Naive thymus-derived CD4-positive, alpha-beta T cell (primary cell): ENCODE data around the gene ADAMTS13. TPM values are rescaled to one million over a fixed set of nuclear protein-coding genes. Genes with fewer than 3 reads are reported as not detected.
A peak's percentile ranks its signal among the peaks of the same experiment; 100 is the strongest.
"Not testable (repeated sequence)": the region's sequence is repeated elsewhere in the genome, so short reads cannot be mapped to it uniquely, and the experiment has no call there.

Experiments used
- ATAC-seq: fragments of 150-1000 bp; cut with Tn5 transposase; 2 replicates; pipeline ENCODE4 v1.10.0; 2021; ENCODE audit warnings: mild to moderate bottlenecking, moderate library complexity
- CTCF ChIA-PET: fragments of 350-600 bp; sonication (Branson Sonifier 250); formaldehyde crosslinking; loops from one replicate; lab custom pipeline; 2021; ENCODE audit warnings: antibody characterized with exemption; lab: Charles Lee
- POLR2A ChIA-PET: fragments of 350-600 bp; sonication (Branson Sonifier 250); formaldehyde crosslinking; loops from one replicate; lab custom pipeline; 2021; ENCODE audit warnings: antibody characterized with exemption, inconsistent platforms; lab: Charles Lee
- DNase-seq, 9 donors: peaks; one replicate each; pipeline versions ENCODE4 v3.0.0 to v3.0.0-alpha.2; 2020 to 2022; ENCODE audit warnings: mixed read lengths in 1 of 9
- H3K27ac ChIP-seq: one replicate; pipeline ENCODE4 v1.7.0; 2013; ENCODE audit warnings: mild to moderate bottlenecking, low read depth, low read length, moderate library complexity
- H3K27me3 ChIP-seq, 2 donors: one replicate each; pipeline ENCODE4 v1.7.0; 2013; ENCODE audit warnings: low read length in 2 of 2, mild to moderate bottlenecking in 2 of 2, moderate library complexity in 2 of 2; ENCODE audit not compliant: control insufficient read depth in 2 of 2, insufficient read depth in 2 of 2
- H3K36me3 ChIP-seq, 3 experiments: 1 replicate in 2 of 3; 2 replicates in 1 of 3; pipeline ENCODE4 v1.7.0; 2013; ENCODE audit warnings: low read length in 3 of 3, mild to moderate bottlenecking in 3 of 3, moderate library complexity in 1 of 3; ENCODE audit not compliant: insufficient read depth in 3 of 3, control insufficient read depth in 2 of 3
- H3K4me1 ChIP-seq, 2 donors: one replicate each; pipeline ENCODE4 v1.7.0; 2013; ENCODE audit warnings: low read length in 2 of 2, mild to moderate bottlenecking in 2 of 2, moderate library complexity in 1 of 2; ENCODE audit not compliant: control insufficient read depth in 2 of 2, insufficient read depth in 2 of 2
- H3K4me3 ChIP-seq: 2 replicates; pipeline ENCODE4 v1.7.0; 2013; ENCODE audit warnings: mild to moderate bottlenecking, low read length
- H3K9me3 ChIP-seq, 3 experiments: 1 replicate in 2 of 3; 2 replicates in 1 of 3; pipeline ENCODE4 v1.7.0; 2013; ENCODE audit warnings: low read length in 3 of 3; ENCODE audit not compliant: control insufficient read depth in 2 of 3
- H3K27ac Mint-ChIP-seq, 9 donors: one replicate each; pipeline ENCODE4 v1.8.0; 2020 to 2022; ENCODE audit warnings: mixed read lengths in 9 of 9, mild to moderate bottlenecking in 8 of 9, moderate library complexity in 5 of 9, inconsistent platforms in 2 of 9
- H3K27me3 Mint-ChIP-seq, 5 donors: one replicate each; pipeline ENCODE4 v1.8.0; 2021 to 2022; ENCODE audit warnings: mixed read lengths in 5 of 5, mild to moderate bottlenecking in 1 of 5
- H3K36me3 Mint-ChIP-seq, 5 donors: one replicate each; pipeline ENCODE4 v1.8.0; 2020 to 2022; ENCODE audit warnings: mixed read lengths in 5 of 5, mild to moderate bottlenecking in 3 of 5, inconsistent platforms in 1 of 5
- H3K4me1 Mint-ChIP-seq, 7 donors: one replicate each; pipeline ENCODE4 v1.8.0; 2020 to 2022; ENCODE audit warnings: mixed read lengths in 7 of 7, mild to moderate bottlenecking in 3 of 7, inconsistent platforms in 1 of 7
- H3K4me3 Mint-ChIP-seq, 10 donors: one replicate each; pipeline ENCODE4 v1.8.0; 2020 to 2022; ENCODE audit warnings: mild to moderate bottlenecking in 10 of 10, mixed read lengths in 10 of 10, moderate library complexity in 6 of 10, inconsistent platforms in 2 of 10
- H3K9me3 Mint-ChIP-seq, 11 donors: one replicate each; pipeline ENCODE4 v1.8.0; 2020 to 2022; ENCODE audit warnings: mixed read lengths in 11 of 11, mild to moderate bottlenecking in 4 of 11, inconsistent platforms in 1 of 11, moderate library complexity in 1 of 11
- intact Hi-C, 2 donors: fragments of 100-400 bp; cut with micrococcal nuclease; formaldehyde crosslinking; loops; one replicate each; pipeline ENCODE4 v1.15.1; 2023
- polyA plus RNA-seq, 2 donors: library from polyadenylated mRNA; unstranded; fragments of 300-500 nt; fragmentation: Illumina TruSeq; gene quantifications; one replicate each; pipeline ENCODE4 v1.2.3, GENCODE V29; 2021
- total RNA-seq, 6 experiments: library from RNA in 5 of 6; stranded (reverse) in 5 of 6; gene quantifications; 1 replicate in 5 of 6; 2 replicates in 1 of 6; pipeline ENCODE4 v1.2.3 and lab custom pipeline; 2021 to 2026

ADAMTS13 gene
- total and polyA plus RNA-seq, 7 experiments from 2014 or later, result 0.07 to 3.1 (median 2.4) TPM

- CTCF ChIA-PET, H3K27me3 Mint-ChIP-seq, H3K4me3 ChIP-seq, POLR2A ChIA-PET, H3K27ac Mint-ChIP-seq, H3K36me3 ChIP-seq, H3K27ac ChIP-seq, intact Hi-C loops, H3K36me3 Mint-ChIP-seq, H3K27me3 ChIP-seq, H3K4me1 Mint-ChIP-seq, H3K9me3 Mint-ChIP-seq, H3K9me3 ChIP-seq, DNase-seq, ATAC-seq, H3K4me3 Mint-ChIP-seq, H3K4me1 ChIP-seq: not testable (repeated sequence)
Observed at GRCh38 chr9:133391449-133391848, 30.7 kb upstream of the ADAMTS13 start.

GRCh38 chr9:133392308-133392707, 29.9 kb upstream of the ADAMTS13 start:
- POLR2A ChIA-PET, result not testable (repeated sequence)

GRCh38 chr9:133393399-133393798, 28.8 kb upstream of the ADAMTS13 start:
- H3K36me3 ChIP-seq, result no peaks in the 10 kb centered on the region
- no peak overlapping the region for H3K4me3 Mint-ChIP-seq
- H3K9me3 Mint-ChIP-seq, result no peaks in the 10 kb centered on the region
- no peak overlapping the region for H3K27ac Mint-ChIP-seq
- ATAC-seq, result no peak
- no peaks in the 10 kb centered on the region for H3K27me3 ChIP-seq
- H3K27ac ChIP-seq, result no peak overlapping the region
- intact Hi-C loops, result no loop called here
- CTCF ChIA-PET, result no interaction called here
- no peak overlapping the region for H3K4me3 ChIP-seq
- peaks cover 0 to 3% (median 0%) of the 10 kb centered on the region in 7 donors for H3K4me1 Mint-ChIP-seq
- POLR2A ChIA-PET, result no interaction called here
- H3K27me3 Mint-ChIP-seq, result peaks cover 0 to 9% (median 0%) of the 10 kb centered on the region in 5 donors
- no peak for DNase-seq
- H3K4me1 ChIP-seq, result no peaks in the 10 kb centered on the region
- H3K36me3 Mint-ChIP-seq, result no peaks in the 10 kb centered on the region
- H3K9me3 ChIP-seq, result no peaks in the 10 kb centered on the region

More at GRCh38 chr9:133392308-133392707, 29.9 kb upstream of the ADAMTS13 start:
- H3K9me3 ChIP-seq, H3K4me1 Mint-ChIP-seq, H3K4me3 ChIP-seq, H3K27me3 Mint-ChIP-seq, H3K36me3 Mint-ChIP-seq, intact Hi-C loops, ATAC-seq, H3K4me3 Mint-ChIP-seq, CTCF ChIA-PET, H3K27ac Mint-ChIP-seq, H3K27ac ChIP-seq, H3K9me3 Mint-ChIP-seq, H3K4me1 ChIP-seq, DNase-seq, H3K27me3 ChIP-seq, H3K36me3 ChIP-seq: not testable (repeated sequence)

DNA sequence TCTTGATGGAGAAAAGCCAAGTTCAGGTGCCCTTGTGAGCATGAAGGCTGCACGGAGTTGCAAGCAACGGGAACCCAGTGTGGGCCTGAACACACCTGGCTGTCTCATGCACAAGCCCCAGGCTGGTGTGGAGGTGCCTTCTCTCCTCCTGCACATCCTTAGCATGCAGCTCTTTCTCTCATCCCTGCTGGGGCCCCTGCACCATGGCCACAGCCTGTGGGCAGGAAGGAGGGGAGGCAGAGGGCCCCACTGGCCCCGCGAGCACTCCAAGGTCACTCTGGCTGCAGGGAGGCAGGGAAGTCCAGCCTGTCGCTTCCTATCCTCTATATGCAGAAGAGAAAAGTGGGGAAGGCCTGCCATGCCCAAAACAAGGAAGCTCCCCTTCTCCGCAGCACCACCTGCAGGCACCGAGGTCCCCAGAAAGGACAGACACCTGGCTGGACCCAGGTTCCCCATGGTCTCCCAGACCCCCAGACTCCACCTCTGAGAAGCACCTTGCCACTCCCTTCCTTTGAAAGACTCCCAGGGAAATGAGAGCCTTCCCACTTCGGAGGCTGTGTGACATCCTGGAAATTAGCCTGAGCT, 27.4 kb upstream of the ADAMTS13 start:
- DNase-seq (no peak), ATAC-seq (no peak)
- no peaks in the 10 kb centered on the region for H3K9me3 Mint-ChIP-seq
- intact Hi-C loops, result no loop called here
- no peaks in the 10 kb centered on the region for H3K9me3 ChIP-seq
- no peak overlapping the region for H3K4me3 ChIP-seq
- H3K4me1 ChIP-seq, result no peaks in the 10 kb centered on the region
- POLR2A ChIA-PET, result no interaction called here
- no peak overlapping the region for H3K27ac ChIP-seq
- H3K27me3 Mint-ChIP-seq, result peaks cover 0 to 4% (median 0%) of the 10 kb centered on the region in 5 donors
- CTCF ChIA-PET, result no interaction called here
- H3K27ac Mint-ChIP-seq, result no peak overlapping the region
- H3K36me3 Mint-ChIP-seq, result no peaks in the 10 kb centered on the region
- H3K36me3 ChIP-seq, result no peaks in the 10 kb centered on the region
- H3K4me1 Mint-ChIP-seq, result peaks cover 0 to 3% (median 0%) of the 10 kb centered on the region in 7 donors
- no peak overlapping the region for H3K4me3 Mint-ChIP-seq
- H3K27me3 ChIP-seq, result no peaks in the 10 kb centered on the region

- POLR2A ChIA-PET, result no interaction called here
- Mint-ChIP-seq H3K4me3 (no peak overlapping the region), H3K27ac (peak overlapping the region in 2 of 9 donors; percentile 22 to 46), H3K4me1 (peaks cover 0 to 3% (median 0%) of the 10 kb centered on the region in 7 donors), H3K27me3 (no peaks in the 10 kb centered on the region), H3K36me3 (no peaks in the 10 kb centered on the region), H3K9me3 (no peaks in the 10 kb centered on the region)
- no peaks in the 10 kb centered on the region for H3K4me1 ChIP-seq
- DNase-seq, result no peak
- no peaks in the 10 kb centered on the region for H3K36me3 ChIP-seq
- intact Hi-C loops, result no loop called here
- ATAC-seq, result no peak
- no peak overlapping the region for H3K4me3 ChIP-seq
- H3K9me3 ChIP-seq, result no peaks in the 10 kb centered on the region
- H3K27ac ChIP-seq, result no peak overlapping the region
- no peaks in the 10 kb centered on the region for H3K27me3 ChIP-seq
- CTCF ChIA-PET, result interaction anchor here (0.7 kb wide), 1 partner anchor 10 kb away, joined by 4 read pairs; no protein-coding TSS in a partner anchor
Observed at GRCh38 chr9:133396952-133397351, 25.2 kb upstream of the ADAMTS13 start.

GRCh38 chr9:133397370-133397769, 24.8 kb upstream of the ADAMTS13 start:
- Mint-ChIP-seq H3K27ac (peak overlapping the region in 3 of 9 donors; percentile 22 to 46 (median 39)), H3K36me3 (no peaks in the 10 kb centered on the region), H3K27me3 (no peaks in the 10 kb centered on the region), H3K4me1 (peaks cover 0 to 3% (median 0%) of the 10 kb centered on the region in 7 donors), H3K4me3 (no peak overlapping the region), H3K9me3 (no peaks in the 10 kb centered on the region)
- Histone ChIP-seq H3K27me3 (no peaks in the 10 kb centered on the region), H3K27ac (no peak overlapping the region), H3K4me1 (no peaks in the 10 kb centered on the region), H3K9me3 (no peaks in the 10 kb centered on the region), H3K36me3 (peaks cover 0 to 4% (median 0%) of the 10 kb centered on the region in 3 experiments), H3K4me3 (no peak overlapping the region)
- DNase-seq (no peak), ATAC-seq (no peak)
- CTCF ChIA-PET, result interaction anchor here (0.7 kb wide), 1 partner anchor 11 kb away, joined by 4 read pairs; no protein-coding TSS in a partner anchor
- POLR2A ChIA-PET, result no interaction called here
- intact Hi-C loops, result no loop called here

GRCh38 chr9:133397895-133398294, 24.3 kb upstream of the ADAMTS13 start:
- Mint-ChIP-seq H3K4me3 (no peak overlapping the region), H3K9me3 (no peaks in the 10 kb centered on the region), H3K36me3 (no peaks in the 10 kb centered on the region), H3K27me3 (no peaks in the 10 kb centered on the region), H3K27ac (no peak overlapping the region), H3K4me1 (peaks cover 0 to 3% (median 0%) of the 10 kb centered on the region in 7 donors)
- ChIA-PET POLR2A (no interaction called here), CTCF (no interaction called here)
- no peaks in the 10 kb centered on the region for H3K9me3 ChIP-seq
- no peaks in the 10 kb centered on the region for H3K27me3 ChIP-seq
- intact Hi-C loops, result no loop called here
- ATAC-seq (no peak), DNase-seq (no peak)
- H3K4me1 ChIP-seq, result no peaks in the 10 kb centered on the region
- no peak overlapping the region for H3K4me3 ChIP-seq
- H3K27ac ChIP-seq, result no peak overlapping the region
- peaks cover 0 to 9% (median 0%) of the 10 kb centered on the region in 3 experiments for H3K36me3 ChIP-seq
